GM10266 (cell line): ENCODE measurements around the gene ACKR3.

Experiments
- DNase-seq: peaks from one replicate; pipeline ENCODE4 v3.0.0; 2012; ENCODE audit errors: extremely low spot score
- CTCF ChIP-seq: IDR thresholded peaks from 2 replicates; pipeline ENCODE4 v1.5.1; 2012; ENCODE audit warnings: mild to moderate bottlenecking, low read depth; ENCODE audit not compliant: control insufficient read depth, insufficient read depth; ENCODE audit errors: missing control alignments

ACKR3 gene

GRCh38 chr2:236548179-236548921, 21.3 kb upstream of the ACKR3 start:
- DNase-seq = no peak
- no peak for TF ChIP-seq CTCF

GRCh38 chr2:236549165-236549564, 20.5 kb upstream of the ACKR3 start:
- no peak for TF ChIP-seq CTCF
- no peak for DNase-seq

GRCh38 chr2:236550290-236550689, 19.3 kb upstream of the ACKR3 start:
- no peak for DNase-seq

GRCh38 chr2:236550701-236551465, 18.7 kb upstream of the ACKR3 start:
- DNase-seq = no peak
- TF ChIP-seq CTCF = no peak

More at GRCh38 chr2:236550290-236550689, 19.3 kb upstream of the ACKR3 start:
- TF ChIP-seq CTCF = no peak

GRCh38 chr2:236551471-236552211, 18.0 kb upstream of the ACKR3 start:
- DNase-seq = no peak

GRCh38 chr2:236552212-236552542, 17.4 kb upstream of the ACKR3 start:
- no peak for DNase-seq
- TF ChIP-seq CTCF = no peak

More at GRCh38 chr2:236551471-236552211, 18.0 kb upstream of the ACKR3 start:
- TF ChIP-seq CTCF = no peak
